Right lobe of liver (tissue), 4 donors: Measurements from ENCODE around the gene FBL.

Experiments used
- POLR2A ChIP-seq: fragments of 450-650 bp; IDR thresholded peaks from one replicate; pipeline ENCODE4 v1.6.1; 2017; ENCODE audit warnings: antibody characterized with exemption, mild to moderate bottlenecking
- TF ChIP-seq, protein P1 (sequence below), 4 donors: fragments of 200-600 bp in 3 of 4; fragments of 450-650 bp in 1 of 4; IDR thresholded peaks; one replicate each; pipeline versions ENCODE4 v1.5.1 to v1.8.0; 2016 to 2022; ENCODE audit warnings: antibody characterized with exemption in 4 of 4, mild to moderate bottlenecking in 2 of 4
- donor health status: DM: no; HTN: no; CAD: no.
- donor health status: DM: no; HTN: no; CAD: no.
- donor health status: DM: no; HTN: yes; CAD: no.

DNA sequence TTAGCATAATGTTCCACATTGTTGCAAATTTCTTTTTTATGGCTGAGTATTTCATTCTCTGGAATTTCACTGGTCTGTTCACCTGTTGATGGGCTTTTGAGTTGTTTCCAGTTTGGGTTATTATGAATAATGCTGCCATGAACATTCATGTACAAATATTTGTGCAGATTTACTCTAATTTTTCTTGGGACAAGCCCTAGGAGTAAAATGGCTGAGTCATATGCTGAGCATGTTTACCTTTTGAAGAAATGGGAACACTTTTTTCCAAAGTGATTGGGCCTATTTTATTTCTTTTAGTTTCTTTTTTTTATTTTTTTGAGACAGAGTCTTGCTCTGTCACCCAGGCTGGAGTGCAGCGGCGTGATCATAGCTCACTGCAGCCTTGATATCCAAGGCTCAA is 4.7 kb upstream of the FBL start:
- TF ChIP-seq, protein P1, sequence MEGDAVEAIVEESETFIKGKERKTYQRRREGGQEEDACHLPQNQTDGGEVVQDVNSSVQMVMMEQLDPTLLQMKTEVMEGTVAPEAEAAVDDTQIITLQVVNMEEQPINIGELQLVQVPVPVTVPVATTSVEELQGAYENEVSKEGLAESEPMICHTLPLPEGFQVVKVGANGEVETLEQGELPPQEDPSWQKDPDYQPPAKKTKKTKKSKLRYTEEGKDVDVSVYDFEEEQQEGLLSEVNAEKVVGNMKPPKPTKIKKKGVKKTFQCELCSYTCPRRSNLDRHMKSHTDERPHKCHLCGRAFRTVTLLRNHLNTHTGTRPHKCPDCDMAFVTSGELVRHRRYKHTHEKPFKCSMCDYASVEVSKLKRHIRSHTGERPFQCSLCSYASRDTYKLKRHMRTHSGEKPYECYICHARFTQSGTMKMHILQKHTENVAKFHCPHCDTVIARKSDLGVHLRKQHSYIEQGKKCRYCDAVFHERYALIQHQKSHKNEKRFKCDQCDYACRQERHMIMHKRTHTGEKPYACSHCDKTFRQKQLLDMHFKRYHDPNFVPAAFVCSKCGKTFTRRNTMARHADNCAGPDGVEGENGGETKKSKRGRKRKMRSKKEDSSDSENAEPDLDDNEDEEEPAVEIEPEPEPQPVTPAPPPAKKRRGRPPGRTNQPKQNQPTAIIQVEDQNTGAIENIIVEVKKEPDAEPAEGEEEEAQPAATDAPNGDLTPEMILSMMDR (IDR thresholded peaks at IDR 0.05): no peak
- no peak for TF ChIP-seq POLR2A
